Gastroesophageal sphincter (tissue), 4 donors: ENCODE data around the gene CYP26C1. TPM values are rescaled to one million over a fixed set of nuclear protein-coding genes. Genes with fewer than 3 reads are reported as not detected.

Source experiments
- ATAC-seq: fragments of 150-250 bp; one replicate; pipeline ENCODE4 v1.9.1; 2016; ENCODE audit warnings: mild to moderate bottlenecking, moderate library complexity
- H3K27ac ChIP-seq, 4 donors: fragments of 200-600 bp; sonication (generic) in 3 of 4; 1 replicate in 3 of 4; 2 replicates in 1 of 4; pipeline ENCODE4 v1.5.1; 2016 to 2019
- H3K27me3 ChIP-seq: fragments of 200-600 bp; sonication (generic); one replicate; pipeline ENCODE4 v1.5.1; 2019
- H3K36me3 ChIP-seq, 2 donors: fragments of 200-600 bp; sonication (generic); one replicate each; pipeline ENCODE4 v1.5.1; 2019; ENCODE audit warnings: control low read depth in 1 of 2
- H3K4me1 ChIP-seq, 3 donors: fragments of 200-600 bp; sonication (generic); 1 replicate in 2 of 3; 2 replicates in 1 of 3; pipeline ENCODE4 v1.5.1; 2016 to 2019; ENCODE audit warnings: control low read depth in 2 of 3
- H3K4me3 ChIP-seq, 2 donors: fragments of 200-600 bp; sonication (generic); one replicate each; pipeline ENCODE4 v1.5.1; 2019; ENCODE audit warnings: mild to moderate bottlenecking in 1 of 2, moderate library complexity in 1 of 2
- H3K9me3 ChIP-seq, 3 donors: fragments of 200-600 bp; sonication (generic); one replicate each; pipeline ENCODE4 v1.5.1; 2017 to 2019; ENCODE audit warnings: control low read depth in 2 of 3
- CTCF ChIP-seq, 4 experiments: fragments of 200-600 bp in 2 of 4; fragments of 450-650 bp in 2 of 4; sonication (generic) in 1 of 4; IDR thresholded peaks; one replicate each; pipeline ENCODE4 v1.5.1; 2017 to 2019; ENCODE audit warnings: antibody characterized with exemption in 4 of 4, mild to moderate bottlenecking in 2 of 4, moderate library complexity in 2 of 4
- EP300 ChIP-seq: sonication (generic); formaldehyde crosslinking; IDR thresholded peaks from one replicate; pipeline ENCODE4 v1.6.1; 2017; ENCODE audit warnings: antibody characterized with exemption, mild to moderate bottlenecking
- POLR2A ChIP-seq, 2 donors: fragments of 450-650 bp; IDR thresholded peaks; one replicate each; pipeline ENCODE4 v1.6.1; 2017; ENCODE audit warnings: antibody characterized with exemption in 2 of 2, mild to moderate bottlenecking in 2 of 2, moderate library complexity in 1 of 2
- POLR2AphosphoS5 ChIP-seq: sonication (generic); formaldehyde crosslinking; IDR thresholded peaks from one replicate; pipeline ENCODE4 v1.6.1; 2017; ENCODE audit warnings: antibody characterized with exemption
- WGBS, 2 donors: methylation state at CpG; one replicate each; pipeline ENCODE4 v1.1.5; 2018; ENCODE audit warnings: low coverage in 1 of 2; 5-methylcytosine and 5-hydroxymethylcytosine counted together
- total RNA-seq, 4 donors: library from RNA; depleted of rRNA; stranded (reverse); fragments of >200 nt; gene quantifications; one replicate each; pipeline ENCODE4 v1.1.0, GENCODE V29; 2016

CYP26C1 gene
- total RNA-seq, 4 donors from 2014 or later = 0.31 TPM; not detected in 3

GRCh38 chr10:93085272-93085859, 24.8 kb downstream of the CYP26C1 start:
- Histone ChIP-seq H3K9me3 (no peaks in the 10 kb centered on the region), H3K4me1 (peaks cover 0 to 3% (median 0%) of the 10 kb centered on the region in 3 donors), H3K36me3 (no peaks in the 10 kb centered on the region), H3K27me3 (peaks cover 14% of the 10 kb centered on the region), H3K27ac (no peak overlapping the region), H3K4me3 (no peak overlapping the region)
- TF ChIP-seq POLR2AphosphoS5 (no peak), EP300 (no peak), CTCF (IDR thresholded peaks at IDR 0.05) (no peak), POLR2A (IDR thresholded peaks at IDR 0.05) (no peak)
- WGBS, 2 donors = 48 to 72% methylated on average over 3 of the region's 4 CpGs
- ATAC-seq = no peak

DNA sequence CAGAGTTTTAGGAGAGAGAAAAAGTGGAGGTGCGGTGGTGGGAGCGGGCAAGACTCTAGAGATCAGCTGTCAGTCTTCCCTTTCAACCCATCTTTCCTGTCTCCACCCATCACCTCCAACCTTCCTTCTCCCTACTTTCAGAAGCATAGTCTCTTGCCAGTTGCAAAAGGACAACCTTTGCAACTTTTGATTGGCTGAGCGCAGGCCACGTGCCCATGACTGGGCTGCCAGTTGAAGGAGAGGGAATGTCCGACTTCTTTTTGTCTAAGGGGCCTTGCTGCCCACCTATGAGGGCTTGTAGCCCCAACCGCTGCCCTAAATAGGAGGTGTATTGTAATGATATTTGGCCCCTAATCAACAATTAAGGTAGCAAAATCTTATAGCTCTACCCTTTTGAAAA, 25.7 kb downstream of the CYP26C1 start:
- peaks cover 5% of the 10 kb centered on the region for H3K27me3 ChIP-seq
- ATAC-seq = no peak
- TF ChIP-seq POLR2AphosphoS5 (no peak), CTCF (IDR thresholded peaks at IDR 0.05) (no peak), EP300 (no peak), POLR2A (IDR thresholded peaks at IDR 0.05) (no peak)
- no peaks in the 10 kb centered on the region for H3K9me3 ChIP-seq
- H3K36me3 ChIP-seq = no peaks in the 10 kb centered on the region
- H3K4me3 ChIP-seq = no peak overlapping the region
- H3K4me1 ChIP-seq = no peaks in the 10 kb centered on the region
- WGBS, 2 donors = 84 to 100% methylated on average over 1 to 5 of the region's 6 CpGs
- H3K27ac ChIP-seq = no peak overlapping the region

- no peaks in the 10 kb centered on the region for H3K4me1 ChIP-seq
- H3K9me3 ChIP-seq = no peaks in the 10 kb centered on the region
- no peak for TF ChIP-seq CTCF (IDR thresholded peaks at IDR 0.05)
- TF ChIP-seq POLR2A (IDR thresholded peaks at IDR 0.05) = no peak
- TF ChIP-seq EP300 = no peak
- TF ChIP-seq POLR2AphosphoS5 = no peak
- H3K27me3 ChIP-seq = no peaks in the 10 kb centered on the region
- H3K4me3 ChIP-seq = no peak overlapping the region
- no peak for ATAC-seq
- H3K27ac ChIP-seq = no peak overlapping the region
- no peaks in the 10 kb centered on the region for H3K36me3 ChIP-seq
- WGBS, 2 donors = 58 to 67% methylated on average over 3 of the region's 3 CpGs
Measured at GRCh38 chr10:93087846-93088245, 27.2 kb downstream of the CYP26C1 start.

- H3K27me3 ChIP-seq = no peaks in the 10 kb centered on the region
- WGBS, 2 donors = 60 to 86% methylated on average over 4 of the region's 4 CpGs
- H3K36me3 ChIP-seq = no peaks in the 10 kb centered on the region
- no peaks in the 10 kb centered on the region for H3K4me1 ChIP-seq
- TF ChIP-seq POLR2AphosphoS5 (no peak), POLR2A (IDR thresholded peaks at IDR 0.05) (no peak), EP300 (no peak)
- no peaks in the 10 kb centered on the region for H3K9me3 ChIP-seq
- ATAC-seq = no peak
- no peak overlapping the region for H3K4me3 ChIP-seq
- H3K27ac ChIP-seq = no peak overlapping the region
Measured at GRCh38 chr10:93088466-93088865, 27.9 kb downstream of the CYP26C1 start.

DNA sequence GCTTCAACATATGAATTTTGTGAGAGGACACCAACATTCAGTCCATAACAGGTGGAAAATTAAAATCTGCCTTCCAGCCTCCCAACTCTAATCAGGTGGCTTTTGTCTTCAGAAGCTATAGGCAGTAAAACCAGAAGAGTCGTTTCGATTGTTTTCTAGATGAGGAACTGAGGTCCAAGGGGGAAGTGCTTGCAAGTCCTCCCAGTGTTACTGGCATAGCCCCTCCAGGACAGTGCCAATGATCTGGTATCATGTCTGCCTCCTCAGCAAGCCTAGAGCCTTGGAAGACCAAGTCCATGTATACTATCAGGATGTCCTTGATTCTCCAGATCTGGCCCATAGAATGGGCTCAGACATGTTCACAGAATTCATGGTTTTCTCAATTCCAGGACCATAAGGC, 30.0 kb downstream of the CYP26C1 start:
- Histone ChIP-seq H3K27ac (no peak overlapping the region), H3K27me3 (no peaks in the 10 kb centered on the region), H3K36me3 (no peaks in the 10 kb centered on the region), H3K4me3 (no peak overlapping the region), H3K9me3 (no peaks in the 10 kb centered on the region), H3K4me1 (no peaks in the 10 kb centered on the region)
- WGBS, 2 donors = 60% methylated on average over 1 of the region's 2 CpGs; no CpG with 5 or more reads in 1 of the 2 donors
- no peak for TF ChIP-seq EP300
- no peak for TF ChIP-seq POLR2A (IDR thresholded peaks at IDR 0.05)
- TF ChIP-seq CTCF (IDR thresholded peaks at IDR 0.05) = no peak
- no peak for TF ChIP-seq POLR2AphosphoS5
- ATAC-seq = no peak
